Stimulated activated CD4-positive, alpha-beta T cell treated with anti-CD3 and anti-CD28 coated beads, TNF-alpha, amount 100 ng/mL, for 1 hour (primary cell): ENCODE measurements around the gene SCYGR1.
"Not testable (repeated sequence)": the region's sequence is repeated elsewhere in the genome, so short reads cannot be mapped to it uniquely, and the experiment has no call there.

ENCODE experiments used
- DNase-seq, 3 donors: peaks; one replicate each; pipeline ENCODE4 v3.0.0-alpha.2; 2020; ENCODE audit warnings: low read depth in 3 of 3, low spot score in 1 of 3

Gene SCYGR1

GRCh38 chr2:227387583-227387982 is at the start of gene SCYGR1:
Gene SCYGR1 (minus strand): TSS chr2:227387949. CDS start chr2:227387949, 0 bp downstream.
- not testable (repeated sequence) for DNase-seq

- no peak for DNase-seq
These were observed 48.9 kb upstream of the SCYGR1 start for GRCh38 chr2:227436436-227437174.

GRCh38 chr2:227433171-227433570 is 45.4 kb upstream of the SCYGR1 start:
- no peak for DNase-seq

- DNase-seq: no peak
These were observed 42.9 kb upstream of the SCYGR1 start for GRCh38 chr2:227430639-227431038.

- no peak for DNase-seq
These were observed 41.1 kb upstream of the SCYGR1 start for GRCh38 chr2:227428731-227429285.

- DNase-seq: no peak
These were observed 36.1 kb upstream of the SCYGR1 start for GRCh38 chr2:227423656-227424499.

- no peak for DNase-seq
These were observed 32.6 kb upstream of the SCYGR1 start for GRCh38 chr2:227420087-227421052.

GRCh38 chr2:227416701-227417100 is 29.0 kb upstream of the SCYGR1 start:
- no peak for DNase-seq

GRCh38 chr2:227415538-227416424 is 28.0 kb upstream of the SCYGR1 start:
- no peak for DNase-seq

- no peak for DNase-seq
These were observed 27.1 kb upstream of the SCYGR1 start for GRCh38 chr2:227414846-227415245.

GRCh38 chr2:227413371-227413770 is 25.6 kb upstream of the SCYGR1 start:
- DNase-seq: no peak

GRCh38 chr2:227412877-227413276 is 25.1 kb upstream of the SCYGR1 start:
- DNase-seq: no peak

GRCh38 chr2:227411990-227412350 is 24.2 kb upstream of the SCYGR1 start:
- no peak for DNase-seq

GRCh38 chr2:227411320-227411989 is 23.7 kb upstream of the SCYGR1 start:
- DNase-seq: peak in 1 of 3 donors; percentile 26

- no peak for DNase-seq
These were observed 22.4 kb upstream of the SCYGR1 start for GRCh38 chr2:227410191-227410590.

- no peak for DNase-seq
These were observed 19.9 kb upstream of the SCYGR1 start for GRCh38 chr2:227407591-227408151.

- no peak for DNase-seq
These were observed 18.7 kb upstream of the SCYGR1 start for GRCh38 chr2:227406177-227407031.
